Limb (tissue), 2 donors: Measurements from ENCODE around the gene TAF5.
"Not testable (repeated sequence)": the region's sequence is repeated elsewhere in the genome, so short reads cannot be mapped to it uniquely, and the experiment has no call there.

Source experiments
- DNase-seq, 2 donors: peaks; one replicate each; pipeline ENCODE4 v3.0.0-alpha.2; 2016; ENCODE audit errors: extremely low spot score in 2 of 2

The TAF5 gene

DNA sequence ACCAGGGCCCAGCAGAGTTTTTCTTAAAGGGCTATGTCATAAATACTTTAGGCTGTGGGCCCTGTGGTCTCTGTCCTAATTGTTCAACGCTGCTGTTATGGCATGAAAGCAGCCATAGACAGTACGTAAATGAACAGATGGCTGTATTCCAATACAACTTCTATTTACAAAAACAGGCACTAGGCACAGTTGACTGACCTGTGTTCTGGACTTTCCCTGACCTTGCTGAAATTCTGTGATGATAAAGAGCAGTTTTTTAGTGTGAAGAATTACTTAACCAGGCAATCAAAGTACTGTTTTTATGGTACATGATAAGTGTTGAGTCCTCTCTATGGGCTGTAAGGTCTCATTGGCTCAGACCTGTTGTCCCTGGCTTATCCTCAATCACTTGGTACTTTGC is 45.8 kb downstream of the TAF5 start:
- no peak for DNase-seq

- no peak for DNase-seq
Measured at GRCh38 chr10:103415581-103415980, 47.8 kb downstream of the TAF5 start.

DNA sequence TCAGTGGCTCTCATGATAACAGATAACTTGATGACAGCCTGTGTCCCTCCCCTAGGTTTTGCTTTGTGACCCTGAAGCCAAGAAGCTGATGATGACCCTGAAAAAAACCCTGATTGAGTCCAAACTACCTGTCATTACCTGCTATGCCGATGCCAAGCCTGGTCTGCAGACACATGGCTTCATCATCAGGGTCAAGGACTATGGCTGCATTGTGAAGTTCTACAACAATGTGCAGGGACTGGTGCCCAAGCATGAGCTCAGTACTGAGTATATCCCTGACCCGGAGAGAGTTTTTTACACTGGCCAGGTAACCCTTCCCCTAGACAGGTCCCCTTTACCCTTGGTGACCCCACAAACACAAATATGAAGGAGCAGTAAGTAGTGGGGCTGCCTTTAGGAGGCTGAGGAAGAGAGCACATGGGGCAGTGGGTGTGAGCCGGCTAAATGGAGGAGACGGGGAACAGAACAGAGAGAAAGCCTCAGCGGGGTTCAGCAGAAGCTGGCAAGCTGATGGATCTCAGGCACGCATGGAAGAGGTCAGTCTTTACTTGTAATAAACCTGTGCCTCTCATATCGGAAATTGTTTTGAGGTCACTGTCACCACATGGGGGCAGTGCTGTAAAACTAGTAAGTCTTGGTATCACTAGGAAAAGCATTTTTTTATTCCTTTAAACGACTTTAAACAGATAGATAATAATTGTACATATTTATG is 48.8 kb downstream of the TAF5 start:
- peak; percentile 58 to 70 for DNase-seq

- DNase-seq: not testable (repeated sequence)
Measured at GRCh38 chr10:103417148-103417469, 49.3 kb downstream of the TAF5 start.

- no peak for DNase-seq
Measured at GRCh38 chr10:103417601-103418000, 49.8 kb downstream of the TAF5 start.

DNA sequence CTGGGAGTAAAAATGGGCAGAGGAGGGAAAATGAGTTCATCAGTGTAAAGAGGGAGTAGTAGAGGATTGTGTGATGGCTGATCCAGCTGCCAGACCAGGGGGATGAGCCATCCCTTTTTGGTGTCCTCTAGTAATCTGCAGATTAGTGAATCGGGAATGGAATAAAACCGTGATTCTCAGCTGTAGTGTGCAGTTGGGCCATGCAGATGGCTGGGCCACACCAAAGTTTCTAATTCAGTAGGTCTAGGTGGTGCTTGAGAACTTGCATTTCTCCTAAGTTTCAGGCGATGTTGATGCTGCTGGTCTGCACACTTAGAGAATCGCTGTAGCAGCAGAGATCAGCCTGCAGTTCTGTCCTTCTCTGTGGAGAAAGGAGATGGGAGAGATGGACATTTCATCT is 51.3 kb downstream of the TAF5 start:
- no peak for DNase-seq

GRCh38 chr10:103423748-103424147 is 56.0 kb downstream of the TAF5 start:
- DNase-seq: no peak

DNA sequence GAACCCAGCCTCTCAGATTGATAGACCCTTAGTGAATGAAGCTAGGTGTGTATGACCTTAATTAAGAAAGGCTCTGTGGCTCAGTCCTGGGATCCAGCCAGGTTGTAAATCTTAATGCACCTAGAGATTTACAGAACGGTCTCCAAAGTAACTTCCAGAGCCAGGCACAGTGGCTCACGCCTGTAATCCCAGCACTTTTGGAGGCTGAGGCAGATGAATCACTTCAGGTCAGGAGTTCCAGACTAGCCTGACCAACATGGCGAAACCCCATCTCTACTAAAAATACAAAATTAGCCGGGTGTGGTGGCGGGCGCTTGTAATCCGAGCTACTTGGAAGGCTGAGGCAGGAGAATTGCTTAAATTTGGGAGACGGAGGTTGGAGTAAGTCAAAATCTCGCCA is 60.1 kb downstream of the TAF5 start:
- no peak for DNase-seq

DNA sequence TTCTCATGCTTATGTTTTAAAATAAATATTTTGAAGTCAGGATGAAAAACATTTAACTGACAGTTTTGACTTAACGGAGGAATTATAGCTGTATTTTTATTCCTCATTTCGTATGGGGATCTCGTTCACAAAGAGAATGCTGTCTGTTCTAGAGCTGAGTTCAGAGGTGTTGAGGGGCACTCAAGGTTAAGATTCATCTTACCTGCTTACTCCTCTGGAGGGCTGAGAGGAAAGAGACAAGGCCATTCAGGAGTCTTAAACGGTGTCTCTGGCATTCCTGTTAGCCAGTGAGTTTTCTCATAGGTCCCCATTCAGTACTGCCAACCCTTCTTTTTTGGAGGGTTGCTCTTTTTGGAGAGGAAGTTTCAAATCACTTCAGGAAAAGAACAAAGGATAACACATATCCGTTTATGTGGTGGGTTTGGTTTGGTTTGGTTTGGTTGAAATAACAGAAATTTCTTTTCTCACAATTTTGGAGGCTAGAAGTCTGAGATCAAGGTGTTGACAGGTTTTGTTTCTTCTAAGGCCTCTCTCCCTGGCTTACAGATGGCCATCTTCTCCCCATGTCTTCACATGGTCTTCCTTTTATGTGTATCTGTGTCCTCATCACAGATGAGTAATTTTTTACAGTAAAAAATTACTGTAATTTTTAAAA is 61.3 kb downstream of the TAF5 start:
- DNase-seq: no peak

DNA sequence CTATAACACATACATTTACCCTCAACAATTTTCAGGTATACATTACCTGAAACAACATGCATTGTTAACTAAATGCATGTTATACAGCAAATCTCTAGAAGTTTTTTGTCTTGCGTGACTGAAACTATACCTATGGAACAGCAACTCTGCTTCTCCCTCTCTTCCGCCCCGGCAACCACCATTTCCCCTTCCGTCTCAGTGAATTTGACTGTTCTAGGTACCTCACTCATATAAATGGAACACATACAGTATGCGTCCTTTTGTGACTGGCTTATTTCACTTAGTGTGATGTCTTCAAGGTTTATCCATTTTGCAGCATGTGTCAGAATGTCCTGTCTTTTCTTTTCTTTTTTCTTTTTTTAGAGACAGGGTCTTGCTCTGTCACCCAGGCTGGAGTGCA is 61.9 kb downstream of the TAF5 start:
- no peak for DNase-seq

GRCh38 chr10:103431902-103432301 is 64.1 kb downstream of the TAF5 start:
- no peak for DNase-seq

DNA sequence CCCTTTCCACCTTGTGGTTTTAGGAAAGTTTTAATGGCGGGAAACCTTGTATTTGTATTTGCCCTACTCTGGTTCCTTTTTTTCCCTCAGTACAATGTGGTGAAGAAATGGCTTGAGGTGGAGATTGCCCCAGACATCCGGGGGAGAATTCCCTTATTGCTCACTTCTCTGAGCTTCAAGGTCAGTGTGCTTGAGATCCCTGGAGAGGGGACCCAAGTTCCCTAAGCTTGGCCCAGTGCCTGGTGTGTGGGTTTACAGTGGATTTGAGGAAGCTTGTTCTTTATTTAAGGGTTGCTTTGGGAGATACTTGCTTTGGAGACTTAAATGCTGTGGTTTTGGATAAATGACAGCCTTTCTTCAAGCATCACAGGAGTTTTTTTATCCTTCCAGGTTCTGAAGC is 66.1 kb downstream of the TAF5 start:
- no peak for DNase-seq
